C4-2B (cell line): ENCODE measurements around the gene PDLIM5.

Experiments
- ZFX ChIP-seq: fragments of 450-650 bp; IDR thresholded peaks from 2 replicates; pipeline ENCODE4 v1.6.1; 2017
- TF ChIP-seq, protein P1 (sequence below): fragments of 450-650 bp; conservative IDR thresholded peaks from 2 replicates; pipeline ENCODE4 v1.5.1; 2017; ENCODE audit warnings: mild to moderate bottlenecking

GRCh38 chr4:94590493-94590892, 138.8 kb downstream of the PDLIM5 start:
- TF ChIP-seq, protein P1, sequence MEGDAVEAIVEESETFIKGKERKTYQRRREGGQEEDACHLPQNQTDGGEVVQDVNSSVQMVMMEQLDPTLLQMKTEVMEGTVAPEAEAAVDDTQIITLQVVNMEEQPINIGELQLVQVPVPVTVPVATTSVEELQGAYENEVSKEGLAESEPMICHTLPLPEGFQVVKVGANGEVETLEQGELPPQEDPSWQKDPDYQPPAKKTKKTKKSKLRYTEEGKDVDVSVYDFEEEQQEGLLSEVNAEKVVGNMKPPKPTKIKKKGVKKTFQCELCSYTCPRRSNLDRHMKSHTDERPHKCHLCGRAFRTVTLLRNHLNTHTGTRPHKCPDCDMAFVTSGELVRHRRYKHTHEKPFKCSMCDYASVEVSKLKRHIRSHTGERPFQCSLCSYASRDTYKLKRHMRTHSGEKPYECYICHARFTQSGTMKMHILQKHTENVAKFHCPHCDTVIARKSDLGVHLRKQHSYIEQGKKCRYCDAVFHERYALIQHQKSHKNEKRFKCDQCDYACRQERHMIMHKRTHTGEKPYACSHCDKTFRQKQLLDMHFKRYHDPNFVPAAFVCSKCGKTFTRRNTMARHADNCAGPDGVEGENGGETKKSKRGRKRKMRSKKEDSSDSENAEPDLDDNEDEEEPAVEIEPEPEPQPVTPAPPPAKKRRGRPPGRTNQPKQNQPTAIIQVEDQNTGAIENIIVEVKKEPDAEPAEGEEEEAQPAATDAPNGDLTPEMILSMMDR, result no peak
- TF ChIP-seq ZFX, result no peak
